Fibroblast of villous mesenchyme (primary cell): ENCODE data around the gene PRKN. TPM values are rescaled to one million over a fixed set of nuclear protein-coding genes. Genes with fewer than 3 reads are reported as not detected.
A peak's percentile ranks its signal among the peaks of the same experiment; 100 is the strongest.
"Not testable (repeated sequence)": the region's sequence is repeated elsewhere in the genome, so short reads cannot be mapped to it uniquely, and the experiment has no call there.

ENCODE experiments used
- DNase-seq: peaks from one replicate; pipeline ENCODE4 v3.0.0-alpha.2; 2010; ENCODE audit warnings: low read depth
- H3K4me3 ChIP-seq: 2 replicates; pipeline ENCODE4 v1.5.1; 2011; ENCODE audit warnings: low read depth, mild to moderate bottlenecking, low read length
- total RNA-seq: library from RNA; depleted of rRNA; stranded (reverse); fragments of >200 nt; gene quantifications from 2 replicates; pipeline ENCODE4 v1.2.3, GENCODE V29; 2012
- TF ChIP-seq, protein P1 (sequence below): IDR thresholded peaks from 2 replicates; pipeline ENCODE4 v1.5.1; 2012; ENCODE audit warnings: low read depth, mild to moderate bottlenecking, low read length; ENCODE audit not compliant: insufficient read depth

PRKN gene
- total RNA-seq, 1 donor, result 2.2 TPM

DNA sequence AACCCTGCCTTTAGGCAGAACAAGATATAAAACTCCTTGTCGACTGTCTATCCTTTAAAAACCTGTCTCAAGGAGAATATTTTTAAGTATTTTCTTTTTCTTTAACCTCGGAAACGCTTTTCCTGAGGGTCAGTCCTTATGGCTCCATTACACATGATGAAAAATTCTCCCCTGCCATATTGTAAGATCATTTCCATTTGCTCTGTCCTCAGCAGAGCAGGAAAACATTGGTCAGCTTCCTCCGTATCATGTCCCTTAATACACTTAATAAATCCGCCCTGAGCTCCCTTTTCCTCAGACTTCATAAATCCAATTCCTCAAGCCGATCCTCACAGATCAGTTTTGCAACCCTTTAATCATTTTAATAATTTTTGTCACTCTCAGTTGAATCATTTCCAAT lies 1219.2 kb downstream of the PRKN start:
- TF ChIP-seq, protein P1, sequence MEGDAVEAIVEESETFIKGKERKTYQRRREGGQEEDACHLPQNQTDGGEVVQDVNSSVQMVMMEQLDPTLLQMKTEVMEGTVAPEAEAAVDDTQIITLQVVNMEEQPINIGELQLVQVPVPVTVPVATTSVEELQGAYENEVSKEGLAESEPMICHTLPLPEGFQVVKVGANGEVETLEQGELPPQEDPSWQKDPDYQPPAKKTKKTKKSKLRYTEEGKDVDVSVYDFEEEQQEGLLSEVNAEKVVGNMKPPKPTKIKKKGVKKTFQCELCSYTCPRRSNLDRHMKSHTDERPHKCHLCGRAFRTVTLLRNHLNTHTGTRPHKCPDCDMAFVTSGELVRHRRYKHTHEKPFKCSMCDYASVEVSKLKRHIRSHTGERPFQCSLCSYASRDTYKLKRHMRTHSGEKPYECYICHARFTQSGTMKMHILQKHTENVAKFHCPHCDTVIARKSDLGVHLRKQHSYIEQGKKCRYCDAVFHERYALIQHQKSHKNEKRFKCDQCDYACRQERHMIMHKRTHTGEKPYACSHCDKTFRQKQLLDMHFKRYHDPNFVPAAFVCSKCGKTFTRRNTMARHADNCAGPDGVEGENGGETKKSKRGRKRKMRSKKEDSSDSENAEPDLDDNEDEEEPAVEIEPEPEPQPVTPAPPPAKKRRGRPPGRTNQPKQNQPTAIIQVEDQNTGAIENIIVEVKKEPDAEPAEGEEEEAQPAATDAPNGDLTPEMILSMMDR, result no peak
- DNase-seq, result no peak
- H3K4me3 ChIP-seq, result no peak overlapping the region

DNA sequence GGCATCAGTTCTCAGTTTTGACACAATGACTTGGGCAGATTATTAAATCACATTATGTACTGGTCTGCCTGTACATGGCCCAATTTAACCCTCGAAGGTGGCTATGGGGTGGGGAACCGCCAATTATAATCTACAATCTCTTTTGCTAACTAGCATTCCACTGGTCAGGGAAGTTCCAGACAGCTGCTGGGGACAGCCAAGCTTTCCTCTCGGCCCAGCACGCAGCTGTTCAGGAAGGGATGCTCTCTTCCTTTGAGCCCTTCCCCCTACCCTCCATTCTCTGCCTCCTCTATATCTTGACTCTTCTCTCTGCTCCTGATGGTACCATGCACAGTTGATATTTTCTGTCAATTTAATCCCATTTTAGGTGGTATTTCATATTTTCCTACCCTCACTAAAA lies 1220.2 kb downstream of the PRKN start:
- H3K4me3 ChIP-seq, result no peak overlapping the region
- TF ChIP-seq, protein P1, result no peak
- no peak for DNase-seq

DNA sequence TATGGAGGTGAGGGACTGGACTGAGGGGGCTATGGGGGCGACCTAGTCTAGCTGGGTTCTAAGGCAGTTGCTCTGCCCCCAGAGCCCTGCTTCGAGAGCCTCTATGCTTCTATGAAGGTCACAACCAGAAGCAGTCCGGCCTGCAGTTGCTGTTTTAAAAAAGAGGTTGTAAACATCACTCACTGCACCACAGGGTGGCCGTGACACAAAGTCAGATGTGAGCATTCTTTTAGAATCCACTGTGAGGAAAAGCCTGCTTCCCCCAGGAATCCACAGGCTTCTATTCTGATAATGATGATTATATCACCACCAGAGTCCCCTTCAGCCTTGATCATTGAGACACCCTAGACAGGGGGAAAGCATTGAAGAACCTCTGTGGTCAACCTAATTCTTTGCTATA lies 1224.0 kb downstream of the PRKN start:
- H3K4me3 ChIP-seq, result no peak overlapping the region
- TF ChIP-seq, protein P1, result no peak
- DNase-seq, result no peak

DNA sequence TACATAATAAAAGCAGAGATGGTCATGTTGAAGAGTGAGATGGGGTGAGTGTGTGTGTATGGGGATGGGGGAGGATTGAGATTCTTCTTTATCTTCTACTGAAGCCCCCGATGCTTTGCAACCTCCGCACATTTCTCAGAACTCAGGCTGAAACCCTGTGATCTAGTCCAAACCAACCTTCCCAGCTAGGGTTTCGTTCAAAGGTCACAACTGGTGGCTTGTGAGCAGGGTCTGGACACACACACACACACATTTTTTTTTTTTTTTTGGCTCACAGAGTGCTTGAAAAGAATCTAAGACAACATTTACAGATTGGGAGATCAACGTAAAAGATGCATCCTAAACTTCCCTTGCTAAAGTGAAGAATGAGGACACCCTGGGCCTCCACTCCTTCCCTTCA lies 1228.7 kb downstream of the PRKN start:
- TF ChIP-seq, protein P1, result no peak
- no peak overlapping the region for H3K4me3 ChIP-seq
- no peak for DNase-seq

DNA sequence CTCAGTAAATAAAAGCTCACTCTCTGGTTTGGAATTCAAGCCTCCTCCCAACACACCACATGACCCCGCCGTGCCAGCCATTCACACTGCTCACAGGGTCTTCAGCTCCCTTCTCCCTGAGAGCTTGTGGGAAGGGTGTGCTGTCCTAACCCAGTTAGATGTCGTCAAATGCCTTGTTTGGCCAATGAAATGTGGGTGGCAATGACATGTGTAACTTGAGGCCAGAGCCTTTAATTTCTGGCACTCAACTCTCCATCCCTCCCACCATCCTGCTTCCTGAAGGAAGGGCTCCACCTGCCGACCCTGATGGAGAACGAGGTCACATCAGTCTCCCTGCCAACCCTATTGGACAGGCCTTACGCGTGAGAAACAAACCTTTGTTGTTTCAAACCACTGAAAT lies 1229.2 kb downstream of the PRKN start:
- peak; percentile 11 for DNase-seq
- TF ChIP-seq, protein P1, result peak; percentile 16
- no peak overlapping the region for H3K4me3 ChIP-seq

DNA sequence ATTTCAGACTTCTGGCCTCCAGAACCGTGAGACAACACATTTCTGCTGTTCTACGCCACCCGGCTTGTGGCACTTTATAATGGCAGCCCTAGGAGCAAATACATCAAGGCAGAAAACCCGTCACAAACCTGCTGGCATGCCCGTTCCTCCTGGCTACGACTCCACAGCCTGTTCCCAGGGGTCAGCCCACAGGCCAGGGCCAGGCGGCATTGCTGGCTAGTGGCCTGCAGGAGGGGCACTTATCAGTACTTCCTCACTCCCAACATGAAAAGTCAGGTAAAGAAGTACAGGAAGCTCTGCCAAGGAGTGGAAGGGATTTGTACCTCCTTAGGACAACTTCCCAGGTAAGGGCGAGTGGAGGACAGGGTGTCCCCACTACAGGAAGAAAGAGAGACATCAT lies 1230.6 kb downstream of the PRKN start:
- TF ChIP-seq, protein P1, result no peak

DNA sequence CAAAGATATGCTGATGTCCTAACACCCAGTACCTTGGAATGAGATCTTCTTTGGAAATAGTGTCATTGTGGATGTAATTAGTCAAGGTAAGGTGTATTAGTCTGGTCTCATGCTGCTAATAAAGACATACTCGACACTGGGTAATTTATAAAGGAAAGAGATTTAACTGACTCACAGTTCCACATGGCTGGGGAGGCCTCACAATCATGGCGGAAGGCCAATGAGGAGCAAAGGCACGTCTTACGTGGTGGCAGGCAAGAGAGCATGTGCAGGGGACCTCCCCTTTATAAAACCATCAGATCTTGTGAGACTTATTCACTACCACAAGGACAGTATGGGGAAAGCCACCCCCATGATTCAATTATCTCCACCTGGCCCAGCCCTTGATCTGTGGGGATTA lies 1231.3 kb downstream of the PRKN start:
- DNase-seq, H3K4me3 ChIP-seq: not testable (repeated sequence)

More for the DNA sequence above, 1230.6 kb downstream of the PRKN start:
- no peak overlapping the region for H3K4me3 ChIP-seq
- no peak for DNase-seq
